Astrocyte of the spinal cord (primary cell): Measurements from ENCODE around the gene SYTL4.

Experiments
- DNase-seq: peaks from one replicate; pipeline ENCODE4 v3.0.0; 2011; ENCODE audit warnings: low read depth, low spot score
- H3K4me3 ChIP-seq: 2 replicates; pipeline ENCODE4 v1.5.1; 2011; ENCODE audit warnings: low read depth, mild to moderate bottlenecking, low read length, moderate library complexity
- in situ Hi-C: cut with HindIII; loops from 2 replicates; pipeline ENCODE4 v1.10.0; 2017; ENCODE audit warnings: low sequenced_read_pairs
- TF ChIP-seq, protein P1 (sequence below): IDR thresholded peaks from 2 replicates; pipeline ENCODE4 v1.5.1; 2012; ENCODE audit warnings: low read depth, mild to moderate bottlenecking, low read length, inconsistent platforms

SYTL4 gene

DNA sequence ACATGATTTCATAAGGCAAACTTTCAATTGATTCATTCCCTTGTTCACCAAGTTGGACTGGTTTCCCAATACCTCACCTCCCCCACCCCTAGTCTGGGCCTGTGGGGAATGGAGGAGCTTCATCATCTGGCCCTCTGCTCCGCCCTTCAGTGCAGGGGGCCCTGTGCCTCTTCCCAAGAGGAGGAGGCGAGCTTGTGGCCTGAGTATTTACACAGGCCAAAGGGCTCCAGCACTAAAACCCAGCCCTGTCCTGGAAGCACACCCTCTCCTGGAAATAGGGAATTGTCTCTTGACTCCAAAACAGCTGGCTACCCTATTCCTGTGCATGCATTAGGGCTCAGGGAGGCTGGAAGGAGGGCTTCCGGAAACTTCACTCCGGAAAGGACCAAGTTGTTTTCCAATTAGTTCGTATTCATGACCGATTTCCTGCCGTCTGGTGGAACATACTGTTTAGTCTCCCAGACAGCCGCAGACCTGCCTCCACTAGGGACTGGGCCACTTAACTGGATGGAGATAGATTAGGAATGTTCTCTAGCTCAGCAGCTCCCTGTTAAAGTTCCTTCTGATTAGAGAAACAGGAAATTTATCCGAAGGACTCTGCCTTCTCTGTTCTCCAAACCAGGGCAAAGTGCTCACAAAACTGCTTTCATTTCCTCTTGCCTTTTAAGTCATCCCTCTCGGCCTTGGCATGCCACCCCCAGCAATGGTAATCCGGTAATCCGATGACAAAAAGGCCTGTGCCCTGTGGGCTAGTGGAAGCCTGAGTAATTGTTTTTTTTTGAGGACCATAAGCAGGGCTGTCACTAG, 82.2 kb downstream of the SYTL4 start:
- TF ChIP-seq, protein P1, sequence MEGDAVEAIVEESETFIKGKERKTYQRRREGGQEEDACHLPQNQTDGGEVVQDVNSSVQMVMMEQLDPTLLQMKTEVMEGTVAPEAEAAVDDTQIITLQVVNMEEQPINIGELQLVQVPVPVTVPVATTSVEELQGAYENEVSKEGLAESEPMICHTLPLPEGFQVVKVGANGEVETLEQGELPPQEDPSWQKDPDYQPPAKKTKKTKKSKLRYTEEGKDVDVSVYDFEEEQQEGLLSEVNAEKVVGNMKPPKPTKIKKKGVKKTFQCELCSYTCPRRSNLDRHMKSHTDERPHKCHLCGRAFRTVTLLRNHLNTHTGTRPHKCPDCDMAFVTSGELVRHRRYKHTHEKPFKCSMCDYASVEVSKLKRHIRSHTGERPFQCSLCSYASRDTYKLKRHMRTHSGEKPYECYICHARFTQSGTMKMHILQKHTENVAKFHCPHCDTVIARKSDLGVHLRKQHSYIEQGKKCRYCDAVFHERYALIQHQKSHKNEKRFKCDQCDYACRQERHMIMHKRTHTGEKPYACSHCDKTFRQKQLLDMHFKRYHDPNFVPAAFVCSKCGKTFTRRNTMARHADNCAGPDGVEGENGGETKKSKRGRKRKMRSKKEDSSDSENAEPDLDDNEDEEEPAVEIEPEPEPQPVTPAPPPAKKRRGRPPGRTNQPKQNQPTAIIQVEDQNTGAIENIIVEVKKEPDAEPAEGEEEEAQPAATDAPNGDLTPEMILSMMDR, result no peak
- in situ Hi-C loops, result no loop called here
- H3K4me3 ChIP-seq, result no peak overlapping the region
- peak; percentile 90 for DNase-seq

DNA sequence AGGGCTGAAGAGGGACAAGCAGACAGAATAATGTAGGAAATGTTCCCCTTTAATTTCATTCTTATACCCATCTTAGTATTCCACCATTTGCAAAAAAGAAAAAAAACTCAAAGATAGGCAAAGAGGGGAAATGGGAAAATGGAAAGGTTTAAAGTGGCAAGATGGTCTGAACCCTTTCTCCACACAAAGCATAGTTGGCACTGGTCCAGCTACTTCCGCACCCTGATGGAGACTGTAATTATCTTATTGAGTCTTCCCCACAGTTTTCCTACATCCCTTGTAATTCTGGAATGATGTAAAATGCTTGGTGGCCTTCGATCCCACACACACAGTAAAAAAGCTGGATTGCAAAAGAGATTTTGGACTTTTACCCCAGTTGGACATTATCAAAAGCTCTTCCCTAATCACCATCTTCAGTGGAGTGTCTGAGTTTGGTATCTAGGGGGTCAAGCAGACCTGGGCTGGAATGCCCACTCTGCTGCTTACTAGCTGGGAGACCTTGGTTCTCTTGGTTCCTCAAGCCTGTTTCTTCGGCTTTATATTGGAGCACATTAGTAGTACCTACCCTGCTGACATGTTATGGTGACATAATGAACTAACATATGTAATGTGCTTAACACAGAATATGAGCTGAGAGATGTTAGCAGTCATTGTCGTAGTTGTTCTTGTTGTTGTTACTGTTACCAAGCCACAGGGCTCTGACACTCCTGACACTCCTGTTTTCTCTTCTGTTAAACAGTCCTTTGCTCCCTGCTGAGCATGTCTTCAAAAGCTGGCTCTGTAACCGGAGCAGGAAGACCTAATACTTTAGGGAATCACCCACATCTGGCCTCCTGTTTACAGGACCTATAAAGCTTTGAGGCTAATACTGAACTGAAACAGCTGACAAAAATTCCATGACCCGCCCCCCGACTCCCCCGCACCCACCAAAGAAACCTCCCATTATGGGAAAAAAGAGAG, 83.2 kb downstream of the SYTL4 start:
- no peak overlapping the region for H3K4me3 ChIP-seq
- in situ Hi-C loops, result no loop called here
- DNase-seq, result peak; percentile 91
- TF ChIP-seq, protein P1, result no peak

DNA sequence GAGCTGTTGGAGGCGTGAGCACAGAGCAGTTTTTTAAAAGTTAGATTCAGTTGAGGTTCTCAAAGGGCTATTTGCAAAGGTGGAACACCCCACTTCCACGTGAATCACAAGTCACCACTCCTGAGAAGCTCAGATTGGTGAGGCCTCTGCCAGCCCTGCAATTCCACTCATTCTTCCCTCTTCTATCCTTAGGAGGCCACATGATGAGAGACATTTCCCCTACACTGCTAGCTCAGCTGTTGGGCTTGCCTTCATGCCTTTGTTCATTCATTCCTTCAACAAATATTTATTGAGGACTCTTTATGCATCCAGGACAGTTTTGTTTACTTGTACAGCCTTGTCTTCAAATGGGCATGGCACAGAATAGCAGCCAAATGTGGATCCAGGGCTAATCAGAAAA, 84.2 kb downstream of the SYTL4 start:
- H3K4me3 ChIP-seq, result no peak overlapping the region
- in situ Hi-C loops, result no loop called here
- TF ChIP-seq, protein P1, result no peak
- no peak for DNase-seq

DNA sequence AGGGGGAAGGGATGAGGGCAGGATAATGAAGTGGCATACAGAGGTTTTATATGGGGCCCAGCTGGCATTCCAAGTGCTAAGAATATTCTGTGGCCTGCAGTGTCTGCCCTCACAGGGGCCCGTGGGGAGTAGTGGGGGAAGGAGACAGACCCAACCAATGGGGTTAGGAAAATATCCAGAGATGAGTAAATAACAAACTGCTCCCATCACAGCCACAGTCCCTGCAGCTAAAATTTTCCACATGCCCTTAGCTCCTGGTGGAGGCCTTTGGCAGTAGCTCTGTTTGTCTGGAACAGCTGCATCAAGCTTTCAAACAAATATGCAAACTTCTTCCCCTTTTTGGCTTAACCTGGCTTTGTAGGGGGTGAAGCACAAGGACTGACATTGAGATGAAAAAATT, 84.8 kb downstream of the SYTL4 start:
- peak; percentile 45 for DNase-seq
- TF ChIP-seq, protein P1, result no peak
- in situ Hi-C loops, result no loop called here

DNA sequence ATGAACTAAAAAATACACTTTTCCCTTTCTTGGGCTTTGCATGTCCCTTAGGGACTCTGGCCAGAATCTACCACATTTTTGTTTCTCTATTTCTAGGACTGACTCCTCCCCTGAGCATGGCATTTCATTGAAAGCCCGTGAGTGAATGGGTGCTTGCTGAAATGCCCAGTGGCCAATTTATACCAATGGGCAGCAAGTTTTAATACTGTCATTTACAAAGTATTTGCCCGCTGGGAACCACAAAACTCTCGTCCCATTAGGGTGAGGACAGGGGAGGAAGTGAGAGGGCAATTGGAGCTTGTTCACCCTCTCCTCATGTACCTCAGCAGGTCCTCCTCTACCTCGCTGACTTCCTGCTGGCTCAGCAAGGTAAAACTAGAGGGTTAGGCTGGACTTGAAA, 86.8 kb downstream of the SYTL4 start:
- DNase-seq, result no peak
- H3K4me3 ChIP-seq, result peak overlapping the region; percentile 51
- TF ChIP-seq, protein P1, result no peak
- in situ Hi-C loops, result no loop called here

More for the DNA sequence above, 84.8 kb downstream of the SYTL4 start:
- H3K4me3 ChIP-seq, result no peak overlapping the region

DNA sequence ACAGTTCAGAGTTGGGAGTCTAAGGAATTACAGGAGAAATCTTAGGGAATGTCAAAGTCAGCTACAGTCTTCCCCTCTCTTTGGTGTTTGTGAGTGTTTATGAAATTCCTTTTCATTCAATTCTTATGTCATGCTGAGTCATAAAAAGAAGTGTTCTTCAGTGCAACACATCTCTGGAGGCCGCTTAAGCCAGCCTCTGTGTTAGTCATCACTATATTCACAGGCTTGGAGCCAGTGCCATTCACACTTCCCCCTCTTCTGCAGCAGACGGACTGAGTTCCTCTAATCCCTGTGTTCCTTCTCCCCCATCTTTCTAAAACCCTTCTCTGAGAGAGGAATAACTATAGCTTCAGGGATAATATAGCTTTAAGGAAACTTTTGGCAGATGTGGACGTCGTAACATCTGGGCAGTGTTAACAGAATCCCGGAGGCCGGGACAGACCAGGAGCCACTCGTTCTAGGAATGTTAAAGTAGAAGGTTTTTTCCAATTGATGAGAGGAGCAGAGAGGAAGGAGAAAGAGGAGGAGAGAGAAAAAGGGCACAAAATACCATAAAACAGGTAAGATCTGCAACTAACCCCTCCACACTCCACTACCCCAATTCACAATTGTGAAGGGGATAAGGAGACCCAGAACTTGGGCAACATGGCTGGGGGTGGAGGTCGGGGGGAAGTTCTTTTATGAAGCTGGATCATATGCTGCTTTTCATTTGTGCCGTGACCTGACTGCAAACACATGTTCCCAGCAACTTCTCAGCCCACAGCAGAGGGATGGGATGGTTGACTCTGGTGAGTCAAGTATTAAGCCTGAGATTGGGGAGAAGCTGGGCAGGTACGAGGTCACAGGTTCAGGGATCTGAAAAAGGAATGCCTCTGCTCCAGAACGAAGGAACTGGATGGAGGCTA, 87.7 kb downstream of the SYTL4 start, which contains the start of gene SRPX2:
TSS of gene SRPX2 (plus strand) at position 244 of the 905 bp plus-strand sequence. CDS start 2,124 bp downstream, outside the sequence.
- peak; percentile 89 for DNase-seq
- peak within 1 kb of the TSS; percentile 51 for H3K4me3 ChIP-seq
- TF ChIP-seq, protein P1, result no peak
- in situ Hi-C loops, result no loop called here
